SH-SY5Y (cell line): Measurements from ENCODE around the gene RAP1GAP2.

ENCODE experiments used
- GATA2 ChIP-seq: IDR thresholded peaks from 2 replicates; pipeline ENCODE4 v1.6.1; 2011; ENCODE audit warnings: mild to moderate bottlenecking, low read depth, low read length
- GATA3 ChIP-seq: IDR thresholded peaks from 2 replicates; pipeline ENCODE4 v1.6.1; 2011; ENCODE audit warnings: low read depth, mild to moderate bottlenecking, low read length, moderate library complexity

Gene RAP1GAP2

GRCh38 chr17:2872282-2872681, 76.0 kb downstream of the RAP1GAP2 start:
- no peak for TF ChIP-seq GATA3
- no peak for TF ChIP-seq GATA2

GRCh38 chr17:2874189-2874686, 78.0 kb downstream of the RAP1GAP2 start:
- TF ChIP-seq GATA3 = no peak
- no peak for TF ChIP-seq GATA2

GRCh38 chr17:2875608-2876007, 79.4 kb downstream of the RAP1GAP2 start:
- TF ChIP-seq GATA3 (no peak), GATA2 (no peak)

GRCh38 chr17:2876467-2876866, 80.2 kb downstream of the RAP1GAP2 start:
- TF ChIP-seq GATA3 (no peak), GATA2 (no peak)

- TF ChIP-seq GATA2 (no peak), GATA3 (no peak)
Measured at GRCh38 chr17:2878751-2879254, 82.6 kb downstream of the RAP1GAP2 start.

- TF ChIP-seq GATA3 (no peak), GATA2 (no peak)
Measured at GRCh38 chr17:2880050-2880449, 83.8 kb downstream of the RAP1GAP2 start.

- TF ChIP-seq GATA3 (no peak), GATA2 (no peak)
Measured at GRCh38 chr17:2881295-2881694, 85.1 kb downstream of the RAP1GAP2 start.

- TF ChIP-seq GATA3 (no peak), GATA2 (no peak)
Measured at GRCh38 chr17:2883544-2884213, 87.4 kb downstream of the RAP1GAP2 start.

GRCh38 chr17:2885733-2886132, 89.5 kb downstream of the RAP1GAP2 start:
- TF ChIP-seq GATA2 (no peak), GATA3 (no peak)

- TF ChIP-seq GATA2 = no peak
- TF ChIP-seq GATA3 = no peak
Measured at GRCh38 chr17:2888326-2888725, 92.1 kb downstream of the RAP1GAP2 start.

- TF ChIP-seq GATA2 = no peak
- no peak for TF ChIP-seq GATA3
Measured at GRCh38 chr17:2889256-2889655, 93.0 kb downstream of the RAP1GAP2 start.

- no peak for TF ChIP-seq GATA2
- no peak for TF ChIP-seq GATA3
Measured at GRCh38 chr17:2892305-2892971, 96.2 kb downstream of the RAP1GAP2 start.

- TF ChIP-seq GATA2 = no peak
- no peak for TF ChIP-seq GATA3
Measured at GRCh38 chr17:2893422-2893914, 97.2 kb downstream of the RAP1GAP2 start.

- TF ChIP-seq GATA2 (no peak), GATA3 (no peak)
Measured at GRCh38 chr17:2894782-2895181, 98.5 kb downstream of the RAP1GAP2 start.

- no peak for TF ChIP-seq GATA3
- TF ChIP-seq GATA2 = no peak
Measured at GRCh38 chr17:2897605-2898004, 101.4 kb downstream of the RAP1GAP2 start.

- TF ChIP-seq GATA3 (no peak), GATA2 (peak; percentile 96)
Measured at GRCh38 chr17:2898255-2898926, 102.2 kb downstream of the RAP1GAP2 start.

GRCh38 chr17:2899906-2900305, 103.7 kb downstream of the RAP1GAP2 start:
- TF ChIP-seq GATA3 (no peak), GATA2 (no peak)
